OCI-LY1 (cell line): ENCODE data around the gene MYH16.

Experiments
- CTCF ChIP-seq: fragments of 200-600 bp; sonication (generic), shearing (Covaris generic); IDR thresholded peaks from 2 replicates; pipeline ENCODE4 v1.5.1; 2017; ENCODE audit warnings: mild to moderate bottlenecking, antibody characterized with exemption, low read length, moderate library complexity, mixed read lengths
- EZH2 ChIP-seq: fragments of 200-600 bp; sonication (generic), shearing (Covaris generic); IDR thresholded peaks from 2 replicates; pipeline ENCODE4 v1.8.0; 2017; ENCODE audit warnings: borderline replicate concordance, mixed run types, mild to moderate bottlenecking, antibody characterized with exemption, low read length, moderate library complexity, mixed read lengths

GRCh38 chr7:99249985-99250575, 22.6 kb upstream of the MYH16 start:
- TF ChIP-seq CTCF (no peak), EZH2 (no peak)
